ENCODE measurements around the gene NECTIN1. TPM values are rescaled to one million over a fixed set of nuclear protein-coding genes. Genes with fewer than 3 reads are reported as not detected.
A peak's percentile ranks its signal among the peaks of the same experiment; 100 is the strongest.

Gene NECTIN1
- total and polyA plus RNA-seq, 2 of the 13 experiments (the other 11 are each of a cell fraction or from before 2014, with no cell fraction given): 3.9 to 7.3 TPM

DNA sequence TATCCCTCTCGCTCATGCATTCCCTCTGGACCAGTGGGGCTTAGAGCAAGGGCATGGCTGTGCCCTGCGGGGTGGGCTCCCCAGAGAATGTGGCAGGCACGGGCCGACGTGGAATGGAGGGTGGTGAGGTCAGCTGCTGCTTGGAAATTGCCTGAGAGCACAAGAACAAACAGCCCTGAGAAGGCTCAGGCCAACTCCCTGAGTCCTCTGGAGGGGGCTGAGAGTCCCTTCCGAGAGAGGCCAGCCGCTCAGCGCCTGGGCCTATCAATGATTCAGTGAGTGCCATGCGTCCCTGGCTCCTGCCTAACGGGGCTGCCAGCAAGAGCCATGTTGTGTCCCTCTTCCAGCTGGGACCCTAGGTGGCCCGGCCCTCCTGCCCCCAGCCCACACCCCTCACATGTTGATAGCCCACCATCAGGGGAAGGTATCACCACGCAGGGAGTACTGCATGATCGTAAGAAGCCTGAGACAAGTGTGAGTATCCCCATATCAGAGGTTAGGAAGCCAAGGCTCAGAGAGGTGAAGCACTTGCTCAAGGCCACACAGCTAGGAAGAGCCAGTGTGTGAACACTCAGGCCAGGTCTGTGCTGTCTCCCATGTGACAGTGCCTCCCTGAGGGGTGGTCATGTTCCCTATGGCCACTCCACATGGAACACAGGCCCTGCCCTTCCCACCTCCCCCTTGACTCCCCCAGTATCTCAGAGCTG is 55.8 kb downstream of the NECTIN1 start:
- Histone ChIP-seq H3K4me2 (ENCODE audit: low read depth, low read length) (no peak overlapping the region), H3K79me2 (ENCODE audit: insufficient read depth, low read length) (no peaks in the 10 kb centered on the region), H4K20me1 (ENCODE audit: insufficient read depth, low read length) (no peaks in the 10 kb centered on the region), H3K9ac (ENCODE audit: insufficient read depth, low read depth, low read length) (no peak overlapping the region), H3K9me3 (ENCODE audit: low read length) (no peaks in the 10 kb centered on the region), H2AFZ (ENCODE audit: low read length) (no peak overlapping the region), H3K4me3 (replicated peaks in 1 of 3; ENCODE audit: insufficient read depth in 1 of 3, low read depth in 2 of 3, low read length in 3 of 3) (no peak overlapping the region), H3K36me3 (replicated peaks in 1 of 2; ENCODE audit: control insufficient read depth in 1 of 2, insufficient read depth in 2 of 2, low read length in 2 of 2) (peaks cover 0 to 5% of the 10 kb centered on the region in 2 experiments; a peak in 1 of 5 replicates), H3K4me1 (ENCODE audit: insufficient read depth, low read length) (no peaks in the 10 kb centered on the region), H3K27ac (ENCODE audit: extremely low read length, insufficient read depth, low read length) (no peak overlapping the region), H3K27me3 (ENCODE audit: control insufficient read depth in 1 of 2, insufficient read depth in 2 of 2, low read length in 2 of 2) (no peaks in the 10 kb centered on the region)
- ChIA-PET POLR2A (no interaction called here), CTCF (ENCODE audit: low intra/inter-chr PET ratio, low total read pairs) (interaction anchor here (2.3 kb wide), 1 partner anchor 56 kb away, joined by 8 read pairs; the partner anchor contains the start of gene NECTIN1)
- no TSS peak for BruUV-seq (replicated peaks)
- FAIRE-seq: no peak
- intact Hi-C loops (cut with micrococcal nuclease; ENCODE audit: unreplicated experiment): no loop called here
- ATAC-seq: no peak
- WGBS (ENCODE audit: low lambda C conversion rate): 100% methylated on average over 10 of the region's 13 CpGs
- no peak for DNase-seq (ENCODE audit: low spot score)
- in situ Hi-C loops (cut with HindIII; ENCODE audit: extremely low pct_ligation_motif_present, low pct_unique_long_range_greater_than_20kb): no loop called here
- TF ChIP-seq, protein P1, sequence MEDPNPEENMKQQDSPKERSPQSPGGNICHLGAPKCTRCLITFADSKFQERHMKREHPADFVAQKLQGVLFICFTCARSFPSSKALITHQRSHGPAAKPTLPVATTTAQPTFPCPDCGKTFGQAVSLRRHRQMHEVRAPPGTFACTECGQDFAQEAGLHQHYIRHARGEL (CRISPR knock-in tag; IDR thresholded peaks at IDR 0.05): no peak
- no peak for TF ChIP-seq ZNF672 (CRISPR knock-in tag; IDR thresholded peaks at IDR 0.05)
- no peak for TF ChIP-seq CBFB (CRISPR knock-in tag; IDR thresholded peaks at IDR 0.05)
- TF ChIP-seq FOXP1 (IDR thresholded peaks at IDR 0.05): no peak
- no peak for TF ChIP-seq FOXP1 (CRISPR knock-in tag; IDR thresholded peaks at IDR 0.05)
- peak; percentile 69 for TF ChIP-seq ZNF768 (CRISPR knock-in tag; IDR thresholded peaks at IDR 0.05)
- TF ChIP-seq, protein P2, sequence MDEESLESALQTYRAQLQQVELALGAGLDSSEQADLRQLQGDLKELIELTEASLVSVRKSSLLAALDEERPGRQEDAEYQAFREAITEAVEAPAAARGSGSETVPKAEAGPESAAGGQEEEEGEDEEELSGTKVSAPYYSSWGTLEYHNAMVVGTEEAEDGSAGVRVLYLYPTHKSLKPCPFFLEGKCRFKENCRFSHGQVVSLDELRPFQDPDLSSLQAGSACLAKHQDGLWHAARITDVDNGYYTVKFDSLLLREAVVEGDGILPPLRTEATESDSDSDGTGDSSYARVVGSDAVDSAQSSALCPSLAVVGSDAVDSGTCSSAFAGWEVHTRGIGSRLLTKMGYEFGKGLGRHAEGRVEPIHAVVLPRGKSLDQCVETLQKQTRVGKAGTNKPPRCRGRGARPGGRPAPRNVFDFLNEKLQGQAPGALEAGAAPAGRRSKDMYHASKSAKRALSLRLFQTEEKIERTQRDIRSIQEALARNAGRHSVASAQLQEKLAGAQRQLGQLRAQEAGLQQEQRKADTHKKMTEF (CRISPR knock-in tag; IDR thresholded peaks at IDR 0.05): no peak
- TF ChIP-seq TBX2 (CRISPR knock-in tag; IDR thresholded peaks at IDR 0.05; ENCODE audit: borderline replicate concordance): 0 out of 2 replicates have a peak, but pooled peaks have one; percentile 32
- TF ChIP-seq, protein P3, sequence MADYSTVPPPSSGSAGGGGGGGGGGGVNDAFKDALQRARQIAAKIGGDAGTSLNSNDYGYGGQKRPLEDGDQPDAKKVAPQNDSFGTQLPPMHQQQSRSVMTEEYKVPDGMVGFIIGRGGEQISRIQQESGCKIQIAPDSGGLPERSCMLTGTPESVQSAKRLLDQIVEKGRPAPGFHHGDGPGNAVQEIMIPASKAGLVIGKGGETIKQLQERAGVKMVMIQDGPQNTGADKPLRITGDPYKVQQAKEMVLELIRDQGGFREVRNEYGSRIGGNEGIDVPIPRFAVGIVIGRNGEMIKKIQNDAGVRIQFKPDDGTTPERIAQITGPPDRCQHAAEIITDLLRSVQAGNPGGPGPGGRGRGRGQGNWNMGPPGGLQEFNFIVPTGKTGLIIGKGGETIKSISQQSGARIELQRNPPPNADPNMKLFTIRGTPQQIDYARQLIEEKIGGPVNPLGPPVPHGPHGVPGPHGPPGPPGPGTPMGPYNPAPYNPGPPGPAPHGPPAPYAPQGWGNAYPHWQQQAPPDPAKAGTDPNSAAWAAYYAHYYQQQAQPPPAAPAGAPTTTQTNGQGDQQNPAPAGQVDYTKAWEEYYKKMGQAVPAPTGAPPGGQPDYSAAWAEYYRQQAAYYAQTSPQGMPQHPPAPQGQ (CRISPR knock-in tag; IDR thresholded peaks at IDR 0.05; ENCODE audit: borderline replicate concordance): no peak
- TF ChIP-seq ZNF354B (CRISPR knock-in tag; IDR thresholded peaks at IDR 0.05): no peak
- no peak for TF ChIP-seq KAT2B (IDR thresholded peaks at IDR 0.05; ENCODE audit: borderline replicate concordance, low read depth, low read length)

Data from HepG2 (cell line).